ENCODE results near the gene KRTAP4-1. TPM values are rescaled to one million over a fixed set of nuclear protein-coding genes. Genes with fewer than 3 reads are reported as not detected.

The KRTAP4-1 gene
- total RNA-seq, 1 donor from 2014 or later, result not detected

GRCh38 chr17:41147531-41148204 is 37.0 kb downstream of the KRTAP4-1 start:
- no peak overlapping the region for H3K27ac Mint-ChIP-seq

GRCh38 chr17:41145261-41145660 is 39.5 kb downstream of the KRTAP4-1 start:
- Histone ChIP-seq H3F3A (ENCODE audit: low read depth) (no peaks in the 10 kb centered on the region), H3K9me3 (ENCODE audit: low read depth) (peaks cover 6% of the 10 kb centered on the region), H3K4me2 (no peak overlapping the region), H3K36me3 (no peaks in the 10 kb centered on the region), H3K4me3 (no peak overlapping the region), H3K9ac (no peak overlapping the region), H2AFZ (replicated peaks) (no peak overlapping the region), H3K4me1 (no peaks in the 10 kb centered on the region), H3K79me2 (ENCODE audit: low read depth) (no peaks in the 10 kb centered on the region), H3K27me3 (no peaks in the 10 kb centered on the region), H3K27ac (no peak overlapping the region), H4K20me1 (ENCODE audit: low read depth) (no peaks in the 10 kb centered on the region)
- no peaks in the 10 kb centered on the region for H3K36me3 Mint-ChIP-seq
- H3K4me1 Mint-ChIP-seq, result no peaks in the 10 kb centered on the region
- H3K9me3 Mint-ChIP-seq, result peaks cover 16% of the 10 kb centered on the region
- peaks cover 2% of the 10 kb centered on the region for H3K27me3 Mint-ChIP-seq (ENCODE audit: insufficient read depth, low read depth)
- no peak overlapping the region for H3K27ac Mint-ChIP-seq
- no peak overlapping the region for H3K4me3 Mint-ChIP-seq
- no peak for DNase-seq (ENCODE audit: low spot score)
- TF ChIP-seq EZH2phosphoT487 (IDR thresholded peaks at IDR 0.05), result no peak
- no peak for TF ChIP-seq EZH2 (IDR thresholded peaks at IDR 0.05)
- no peak for TF ChIP-seq CTCF (IDR thresholded peaks at IDR 0.05)

More at GRCh38 chr17:41147531-41148204, 37.0 kb downstream of the KRTAP4-1 start:
- H3K79me2 ChIP-seq (ENCODE audit: low read depth), result no peaks in the 10 kb centered on the region
- no peaks in the 10 kb centered on the region for H3K27me3 ChIP-seq
- H3K4me2 ChIP-seq, result no peak overlapping the region
- no peak for DNase-seq (ENCODE audit: low spot score)
- H3K27ac ChIP-seq, result no peak overlapping the region
- peaks cover 6% of the 10 kb centered on the region for H3K9me3 ChIP-seq (ENCODE audit: low read depth)
- peaks cover 9% of the 10 kb centered on the region for H3K9me3 Mint-ChIP-seq
- H3K4me1 ChIP-seq, result no peaks in the 10 kb centered on the region
- no peaks in the 10 kb centered on the region for H4K20me1 ChIP-seq (ENCODE audit: low read depth)
- H3K4me1 Mint-ChIP-seq, result no peaks in the 10 kb centered on the region
- no peak overlapping the region for H2AFZ ChIP-seq (replicated peaks)
- no peaks in the 10 kb centered on the region for H3K36me3 ChIP-seq
- no peaks in the 10 kb centered on the region for H3F3A ChIP-seq (ENCODE audit: low read depth)
- TF ChIP-seq EZH2 (IDR thresholded peaks at IDR 0.05), result no peak
- no peak for TF ChIP-seq CTCF (IDR thresholded peaks at IDR 0.05)
- no peak for TF ChIP-seq EZH2phosphoT487 (IDR thresholded peaks at IDR 0.05)
- no peak overlapping the region for H3K4me3 Mint-ChIP-seq
- no peaks in the 10 kb centered on the region for H3K36me3 Mint-ChIP-seq
- H3K9ac ChIP-seq, result no peak overlapping the region
- no peak overlapping the region for H3K4me3 ChIP-seq
- H3K27me3 Mint-ChIP-seq (ENCODE audit: insufficient read depth, low read depth), result peaks cover 2% of the 10 kb centered on the region

GRCh38 chr17:41144846-41145245 is 39.9 kb downstream of the KRTAP4-1 start:
- Mint-ChIP-seq H3K9me3 (peaks cover 16% of the 10 kb centered on the region), H3K27me3 (ENCODE audit: insufficient read depth, low read depth) (peaks cover 2% of the 10 kb centered on the region), H3K4me3 (no peak overlapping the region), H3K4me1 (no peaks in the 10 kb centered on the region), H3K36me3 (no peaks in the 10 kb centered on the region), H3K27ac (no peak overlapping the region)
- H3F3A ChIP-seq (ENCODE audit: low read depth), result no peaks in the 10 kb centered on the region
- TF ChIP-seq EZH2 (IDR thresholded peaks at IDR 0.05) (no peak), EZH2phosphoT487 (IDR thresholded peaks at IDR 0.05) (no peak), CTCF (IDR thresholded peaks at IDR 0.05) (no peak)
- no peak overlapping the region for H3K9ac ChIP-seq
- H3K9me3 ChIP-seq (ENCODE audit: low read depth), result peaks cover 6% of the 10 kb centered on the region
- no peak overlapping the region for H3K4me3 ChIP-seq
- H3K79me2 ChIP-seq (ENCODE audit: low read depth), result no peaks in the 10 kb centered on the region
- no peak overlapping the region for H3K27ac ChIP-seq
- no peaks in the 10 kb centered on the region for H3K4me1 ChIP-seq
- H3K4me2 ChIP-seq, result no peak overlapping the region
- no peaks in the 10 kb centered on the region for H3K36me3 ChIP-seq
- H2AFZ ChIP-seq (replicated peaks), result no peak overlapping the region
- H4K20me1 ChIP-seq (ENCODE audit: low read depth), result no peaks in the 10 kb centered on the region
- no peaks in the 10 kb centered on the region for H3K27me3 ChIP-seq
- DNase-seq (ENCODE audit: low spot score), result no peak

Measured in neural progenitor cell (in vitro differentiated cells).